Choroid plexus epithelial cell (primary cell): Measurements from ENCODE around the gene ASXL1.
"Not testable (repeated sequence)": the region's sequence is repeated elsewhere in the genome, so short reads cannot be mapped to it uniquely, and the experiment has no call there.

Experiments
- DNase-seq: peaks from one replicate; pipeline ENCODE4 v3.0.0-alpha.2; 2010; ENCODE audit warnings: low read depth
- H3K4me3 ChIP-seq: 2 replicates; pipeline ENCODE4 v1.5.1; 2011; ENCODE audit warnings: low read depth, mild to moderate bottlenecking, control low read depth, low read length, moderate library complexity
- CTCF ChIP-seq: conservative IDR thresholded peaks from 2 replicates; pipeline ENCODE4 v1.5.1; 2011; ENCODE audit warnings: low read depth, mild to moderate bottlenecking, control low read depth, inconsistent platforms, low read length, moderate library complexity

ASXL1 gene

GRCh38 chr20:32350421-32350820 is 7.7 kb upstream of the ASXL1 start:
- DNase-seq, result no peak
- no peak for TF ChIP-seq CTCF
- no peak overlapping the region for H3K4me3 ChIP-seq

- no peak overlapping the region for H3K4me3 ChIP-seq
- TF ChIP-seq CTCF, result no peak
- DNase-seq, result no peak
These were observed 5.9 kb upstream of the ASXL1 start for GRCh38 chr20:32352121-32352720.

GRCh38 chr20:32353848-32354496 is 4.2 kb upstream of the ASXL1 start:
- H3K4me3 ChIP-seq, result no peak overlapping the region
- no peak for TF ChIP-seq CTCF
- DNase-seq, result no peak

GRCh38 chr20:32354592-32355416 is 3.3 kb upstream of the ASXL1 start:
- TF ChIP-seq CTCF, result no peak
- no peak overlapping the region for H3K4me3 ChIP-seq
- DNase-seq, result peak; percentile 70

GRCh38 chr20:32355417-32355841 is 2.7 kb upstream of the ASXL1 start:
- no peak for TF ChIP-seq CTCF
- H3K4me3 ChIP-seq, result no peak overlapping the region
- no peak for DNase-seq

- not testable (repeated sequence) for H3K4me3 ChIP-seq
- DNase-seq, result peak; percentile 80
These were observed 2.1 kb upstream of the ASXL1 start for GRCh38 chr20:32355907-32356621.
